Activated naive CD4-positive, alpha-beta T cell treated with anti-CD3 and anti-CD28 coated beads, Interleukin-2, amount 50 U/mL, for 72 hours (primary cell): Measurements from ENCODE around the gene AKIRIN2. TPM values are rescaled to one million over a fixed set of nuclear protein-coding genes. Genes with fewer than 3 reads are reported as not detected.

Experiments used
- ATAC-seq, 2 donors: fragments of 150-1000 bp; cut with Tn5 transposase; 2 replicates each; pipeline ENCODE4 v1.10.0; 2021; ENCODE audit warnings: mild to moderate bottlenecking in 2 of 2, moderate library complexity in 2 of 2
- DNase-seq, 2 donors: peaks; one replicate each; pipeline ENCODE4 v3.0.0; 2021 to 2022; ENCODE audit warnings: low spot score in 2 of 2
- H3K27ac Mint-ChIP-seq, 2 donors: one replicate each; pipeline ENCODE4 v1.8.0; 2022; ENCODE audit warnings: mild to moderate bottlenecking in 2 of 2, mixed read lengths in 2 of 2
- H3K36me3 Mint-ChIP-seq, 2 donors: one replicate each; pipeline ENCODE4 v1.8.0; 2022; ENCODE audit warnings: mixed read lengths in 2 of 2
- H3K9me3 Mint-ChIP-seq, 2 donors: one replicate each; pipeline ENCODE4 v1.8.0; 2022; ENCODE audit warnings: mixed read lengths in 2 of 2
- total RNA-seq, 2 donors: library from RNA; stranded (reverse); gene quantifications; one replicate each; pipeline ENCODE4 v1.2.3, GENCODE V29; 2022

AKIRIN2 gene
- total RNA-seq, 2 donors from 2014 or later, result 48.8 to 63.4 TPM

- H3K27ac Mint-ChIP-seq, result peak overlapping the region; percentile 55 to 57
- peak; percentile 90 to 91 for ATAC-seq
- no peak for DNase-seq
- H3K9me3 Mint-ChIP-seq, result no peaks in the 10 kb centered on the region
- H3K36me3 Mint-ChIP-seq, result peaks cover 20 to 45% of the 10 kb centered on the region in 2 donors
Observed at GRCh38 chr6:87653074-87653962, 48.7 kb downstream of the AKIRIN2 start.

- Mint-ChIP-seq H3K9me3 (no peaks in the 10 kb centered on the region), H3K36me3 (peaks cover 0 to 7% of the 10 kb centered on the region in 2 donors), H3K27ac (no peak overlapping the region)
- ATAC-seq (peak in 1 of 2 donors; percentile 34), DNase-seq (no peak)
Observed at GRCh38 chr6:87645080-87645479, 57.0 kb downstream of the AKIRIN2 start.

- H3K9me3 Mint-ChIP-seq, result no peaks in the 10 kb centered on the region
- H3K36me3 Mint-ChIP-seq, result peaks cover 5 to 9% of the 10 kb centered on the region in 2 donors
- DNase-seq, result no peak
- no peak overlapping the region for H3K27ac Mint-ChIP-seq
- peak; percentile 69 to 93 for ATAC-seq
Observed at GRCh38 chr6:87641065-87641692, 60.9 kb downstream of the AKIRIN2 start.

- ATAC-seq (no peak), DNase-seq (no peak)
- Mint-ChIP-seq H3K9me3 (no peaks in the 10 kb centered on the region), H3K36me3 (peaks cover 5 to 9% of the 10 kb centered on the region in 2 donors), H3K27ac (no peak overlapping the region)
Observed at GRCh38 chr6:87639373-87639772, 62.7 kb downstream of the AKIRIN2 start.

DNA sequence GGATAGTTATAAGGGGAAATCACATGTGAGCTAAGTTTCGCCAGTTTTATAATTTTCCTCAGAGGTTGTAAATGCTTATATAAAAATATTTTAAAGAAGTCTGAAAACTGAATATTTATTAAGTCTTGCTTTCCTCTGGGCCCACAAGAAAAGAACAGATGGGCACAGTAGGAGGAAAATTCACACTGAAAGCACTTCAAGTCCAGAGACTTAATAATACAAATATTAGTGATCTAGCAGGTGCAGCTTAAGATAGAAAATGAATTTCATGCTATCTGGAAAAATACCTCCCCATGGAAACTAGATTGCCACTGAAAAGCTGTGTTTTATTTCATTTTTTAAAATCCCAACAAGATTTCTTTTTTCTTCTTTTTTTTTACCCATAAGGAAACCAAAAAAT lies 64.9 kb downstream of the AKIRIN2 start:
- ATAC-seq (no peak), DNase-seq (no peak)
- Mint-ChIP-seq H3K36me3 (peaks cover 5 to 11% of the 10 kb centered on the region in 2 donors), H3K27ac (no peak overlapping the region), H3K9me3 (no peaks in the 10 kb centered on the region)

GRCh38 chr6:87636315-87636714 lies 65.7 kb downstream of the AKIRIN2 start:
- H3K36me3 Mint-ChIP-seq, result peaks cover 5 to 14% of the 10 kb centered on the region in 2 donors
- no peak for ATAC-seq
- no peak overlapping the region for H3K27ac Mint-ChIP-seq
- no peaks in the 10 kb centered on the region for H3K9me3 Mint-ChIP-seq
- no peak for DNase-seq

GRCh38 chr6:87633851-87634250 lies 68.2 kb downstream of the AKIRIN2 start:
- ATAC-seq (peak in 1 of 2 donors; percentile 32), DNase-seq (no peak)
- Mint-ChIP-seq H3K36me3 (peaks cover 5 to 14% of the 10 kb centered on the region in 2 donors), H3K27ac (no peak overlapping the region), H3K9me3 (no peaks in the 10 kb centered on the region)

GRCh38 chr6:87630746-87631145 lies 71.3 kb downstream of the AKIRIN2 start:
- ATAC-seq (no peak), DNase-seq (no peak)
- peaks cover 0 to 5% of the 10 kb centered on the region in 2 donors for H3K36me3 Mint-ChIP-seq
- no peaks in the 10 kb centered on the region for H3K9me3 Mint-ChIP-seq
- no peak overlapping the region for H3K27ac Mint-ChIP-seq

DNA sequence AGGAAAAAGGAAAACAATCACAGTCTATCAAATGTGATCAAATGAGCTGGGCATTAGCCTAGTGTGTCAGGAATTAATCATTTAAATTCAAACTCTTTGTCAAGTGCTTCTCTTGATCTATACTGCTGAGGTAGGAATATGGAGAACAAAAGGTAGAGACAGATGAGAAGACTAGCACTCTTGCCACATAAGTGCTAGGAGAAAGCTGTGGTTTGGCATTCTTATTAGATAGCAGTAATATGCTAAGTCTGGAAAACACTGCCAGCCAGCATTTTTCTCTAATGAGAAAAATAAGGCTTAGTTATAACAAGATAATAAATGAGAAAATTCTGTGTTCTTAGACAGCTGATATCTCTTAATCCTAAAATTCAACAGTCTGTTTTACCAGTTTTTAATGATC lies 73.2 kb downstream of the AKIRIN2 start:
- ATAC-seq, result no peak
- Mint-ChIP-seq H3K36me3 (peaks cover 5 to 9% of the 10 kb centered on the region in 2 donors), H3K9me3 (no peaks in the 10 kb centered on the region), H3K27ac (no peak overlapping the region)
- DNase-seq, result no peak

- Mint-ChIP-seq H3K27ac (peak overlapping the region in 1 of 2 donors; percentile 73), H3K9me3 (no peaks in the 10 kb centered on the region), H3K36me3 (peaks cover 7 to 9% of the 10 kb centered on the region in 2 donors)
- ATAC-seq, result no peak
- DNase-seq, result no peak
Observed at GRCh38 chr6:87628424-87628823, 73.6 kb downstream of the AKIRIN2 start.

Other genes with a start within 250 kb of the AKIRIN2 start
- 10 to 100 TPM in 1 of 2 donors, 1 to 10 TPM in 1; 1.5 to 10.8 TPM for gene SLC35A1, start 229.3 kb downstream of the AKIRIN2 start, total RNA-seq
- 10 to 100 TPM; 22.5 to 27.3 TPM for gene RARS2, start 112.2 kb downstream of the AKIRIN2 start, total RNA-seq
- gene ORC3, start 112.1 kb downstream of the AKIRIN2 start, total RNA-seq, result 10 to 100 TPM; 41.6 to 42.5 TPM